ENCODE results near the gene NAT9. TPM values are rescaled to one million over a fixed set of nuclear protein-coding genes. Genes with fewer than 3 reads are reported as not detected.
A peak's percentile ranks its signal among the peaks of the same experiment; 100 is the strongest.

Gene NAT9
- total RNA-seq (ENCODE audit: low replicate concordance) = 20.2 and 26.5 TPM in 2 replicates

GRCh38 chr17:74776044-74776962 lies at the start of gene NAT9:
NAT9 (minus strand) TSS chr17:74776345; CDS start chr17:74775698, 647 bp downstream.
- peak; percentile 91 for DNase-seq (ENCODE audit: low read depth)
- no peak for TF ChIP-seq CTCF (IDR thresholded peaks at IDR 0.05; ENCODE audit: insufficient read depth, low read length)
- peak within 1 kb of the TSS; percentile 87 for H3K4me3 ChIP-seq (ENCODE audit: low read depth, low read length)

GRCh38 chr17:74824961-74825627 lies 48.9 kb upstream of the NAT9 start:
- no peak overlapping the region for H3K4me3 ChIP-seq (ENCODE audit: low read depth, low read length)
- DNase-seq (ENCODE audit: low read depth) = no peak
- no peak for TF ChIP-seq CTCF (IDR thresholded peaks at IDR 0.05; ENCODE audit: insufficient read depth, low read length)

GRCh38 chr17:74822939-74823367 lies 46.8 kb upstream of the NAT9 start:
- H3K4me3 ChIP-seq (ENCODE audit: low read depth, low read length) = no peak overlapping the region
- no peak for DNase-seq (ENCODE audit: low read depth)
- no peak for TF ChIP-seq CTCF (IDR thresholded peaks at IDR 0.05; ENCODE audit: insufficient read depth, low read length)

- DNase-seq (ENCODE audit: low read depth) = no peak
- TF ChIP-seq CTCF (IDR thresholded peaks at IDR 0.05; ENCODE audit: insufficient read depth, low read length) = no peak
- no peak overlapping the region for H3K4me3 ChIP-seq (ENCODE audit: low read depth, low read length)
These were observed 46.3 kb upstream of the NAT9 start for GRCh38 chr17:74822335-74822938.

- no peak overlapping the region for H3K4me3 ChIP-seq (ENCODE audit: low read depth, low read length)
- no peak for TF ChIP-seq CTCF (IDR thresholded peaks at IDR 0.05; ENCODE audit: insufficient read depth, low read length)
- DNase-seq (ENCODE audit: low read depth) = no peak
These were observed 45.6 kb upstream of the NAT9 start for GRCh38 chr17:74821655-74822334.

GRCh38 chr17:74819801-74820436 lies 43.8 kb upstream of the NAT9 start:
- no peak for TF ChIP-seq CTCF (IDR thresholded peaks at IDR 0.05; ENCODE audit: insufficient read depth, low read length)
- H3K4me3 ChIP-seq (ENCODE audit: low read depth, low read length) = no peak overlapping the region
- no peak for DNase-seq (ENCODE audit: low read depth)
